HL-60 (cell line): ENCODE results near the gene THRB.

Experiments
- POLR2AphosphoS5 ChIP-seq: IDR thresholded peaks from 2 replicates; pipeline ENCODE4 v1.6.1; 2012; ENCODE audit warnings: low read depth
- TF ChIP-seq, protein P1 (sequence below): IDR thresholded peaks from 2 replicates; pipeline ENCODE4 v1.6.1; 2012; ENCODE audit warnings: low read depth; ENCODE audit not compliant: insufficient replicate concordance
- TF ChIP-seq, protein P2 (sequence below): IDR thresholded peaks from one replicate; pipeline ENCODE4 v1.5.1; 2011; ENCODE audit warnings: low read length, control low read depth, inconsistent platforms; ENCODE audit not compliant: insufficient read depth

DNA sequence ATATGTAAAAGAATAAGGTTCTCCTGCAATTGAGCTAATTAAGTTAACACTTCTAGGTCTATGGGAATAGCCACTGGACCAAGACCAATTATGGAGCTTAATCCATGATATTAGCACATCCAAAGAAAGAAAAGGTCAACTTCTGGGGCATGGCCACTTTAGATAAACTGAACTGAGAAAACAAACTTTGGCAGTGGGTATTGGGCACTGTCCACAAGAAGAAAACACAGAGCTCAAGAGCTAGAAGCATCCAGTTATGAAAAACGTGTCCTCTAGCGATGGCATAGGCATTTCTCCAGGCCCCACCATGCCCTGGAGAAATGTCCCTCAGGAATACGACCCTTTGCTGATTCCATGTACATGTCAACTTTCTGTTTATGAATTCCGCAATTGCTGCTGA lies 87.8 kb downstream of the THRB start:
- TF ChIP-seq, protein P1, sequence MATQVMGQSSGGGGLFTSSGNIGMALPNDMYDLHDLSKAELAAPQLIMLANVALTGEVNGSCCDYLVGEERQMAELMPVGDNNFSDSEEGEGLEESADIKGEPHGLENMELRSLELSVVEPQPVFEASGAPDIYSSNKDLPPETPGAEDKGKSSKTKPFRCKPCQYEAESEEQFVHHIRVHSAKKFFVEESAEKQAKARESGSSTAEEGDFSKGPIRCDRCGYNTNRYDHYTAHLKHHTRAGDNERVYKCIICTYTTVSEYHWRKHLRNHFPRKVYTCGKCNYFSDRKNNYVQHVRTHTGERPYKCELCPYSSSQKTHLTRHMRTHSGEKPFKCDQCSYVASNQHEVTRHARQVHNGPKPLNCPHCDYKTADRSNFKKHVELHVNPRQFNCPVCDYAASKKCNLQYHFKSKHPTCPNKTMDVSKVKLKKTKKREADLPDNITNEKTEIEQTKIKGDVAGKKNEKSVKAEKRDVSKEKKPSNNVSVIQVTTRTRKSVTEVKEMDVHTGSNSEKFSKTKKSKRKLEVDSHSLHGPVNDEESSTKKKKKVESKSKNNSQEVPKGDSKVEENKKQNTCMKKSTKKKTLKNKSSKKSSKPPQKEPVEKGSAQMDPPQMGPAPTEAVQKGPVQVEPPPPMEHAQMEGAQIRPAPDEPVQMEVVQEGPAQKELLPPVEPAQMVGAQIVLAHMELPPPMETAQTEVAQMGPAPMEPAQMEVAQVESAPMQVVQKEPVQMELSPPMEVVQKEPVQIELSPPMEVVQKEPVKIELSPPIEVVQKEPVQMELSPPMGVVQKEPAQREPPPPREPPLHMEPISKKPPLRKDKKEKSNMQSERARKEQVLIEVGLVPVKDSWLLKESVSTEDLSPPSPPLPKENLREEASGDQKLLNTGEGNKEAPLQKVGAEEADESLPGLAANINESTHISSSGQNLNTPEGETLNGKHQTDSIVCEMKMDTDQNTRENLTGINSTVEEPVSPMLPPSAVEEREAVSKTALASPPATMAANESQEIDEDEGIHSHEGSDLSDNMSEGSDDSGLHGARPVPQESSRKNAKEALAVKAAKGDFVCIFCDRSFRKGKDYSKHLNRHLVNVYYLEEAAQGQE: no peak
- no peak for TF ChIP-seq POLR2AphosphoS5
- TF ChIP-seq, protein P2, sequence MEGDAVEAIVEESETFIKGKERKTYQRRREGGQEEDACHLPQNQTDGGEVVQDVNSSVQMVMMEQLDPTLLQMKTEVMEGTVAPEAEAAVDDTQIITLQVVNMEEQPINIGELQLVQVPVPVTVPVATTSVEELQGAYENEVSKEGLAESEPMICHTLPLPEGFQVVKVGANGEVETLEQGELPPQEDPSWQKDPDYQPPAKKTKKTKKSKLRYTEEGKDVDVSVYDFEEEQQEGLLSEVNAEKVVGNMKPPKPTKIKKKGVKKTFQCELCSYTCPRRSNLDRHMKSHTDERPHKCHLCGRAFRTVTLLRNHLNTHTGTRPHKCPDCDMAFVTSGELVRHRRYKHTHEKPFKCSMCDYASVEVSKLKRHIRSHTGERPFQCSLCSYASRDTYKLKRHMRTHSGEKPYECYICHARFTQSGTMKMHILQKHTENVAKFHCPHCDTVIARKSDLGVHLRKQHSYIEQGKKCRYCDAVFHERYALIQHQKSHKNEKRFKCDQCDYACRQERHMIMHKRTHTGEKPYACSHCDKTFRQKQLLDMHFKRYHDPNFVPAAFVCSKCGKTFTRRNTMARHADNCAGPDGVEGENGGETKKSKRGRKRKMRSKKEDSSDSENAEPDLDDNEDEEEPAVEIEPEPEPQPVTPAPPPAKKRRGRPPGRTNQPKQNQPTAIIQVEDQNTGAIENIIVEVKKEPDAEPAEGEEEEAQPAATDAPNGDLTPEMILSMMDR: no peak
